MM.1S (cell line): Measurements from ENCODE around the gene MRI1.

Experiments
- CTCF ChIP-seq: fragments of 300-600 bp; sonication (generic); IDR thresholded peaks from 2 replicates; pipeline ENCODE4 v1.5.1; 2016; ENCODE audit warnings: antibody characterized with exemption, low read length, mixed read lengths
- EZH2 ChIP-seq: fragments of 300-600 bp; sonication (generic); optimal IDR thresholded peaks from 2 replicates; pipeline ENCODE3; 2017; ENCODE audit warnings: low read depth, mild to moderate bottlenecking, antibody characterized with exemption, low read length, mixed read lengths
- EZH2phosphoT487 ChIP-seq: fragments of 300-600 bp; sonication (generic); IDR thresholded peaks from 2 replicates; pipeline ENCODE4 v1.6.1; 2018; ENCODE audit warnings: antibody characterized with exemption, low read length

- TF ChIP-seq CTCF, result no peak
- no peak for TF ChIP-seq EZH2phosphoT487
- no peak for TF ChIP-seq EZH2
Observed at GRCh38 chr19:13741893-13742292, 22.4 kb upstream of the MRI1 start.
